ENCODE data around the gene NSMCE4A. TPM values are rescaled to one million over a fixed set of nuclear protein-coding genes. Genes with fewer than 3 reads are reported as not detected.

Gene NSMCE4A, protein sequence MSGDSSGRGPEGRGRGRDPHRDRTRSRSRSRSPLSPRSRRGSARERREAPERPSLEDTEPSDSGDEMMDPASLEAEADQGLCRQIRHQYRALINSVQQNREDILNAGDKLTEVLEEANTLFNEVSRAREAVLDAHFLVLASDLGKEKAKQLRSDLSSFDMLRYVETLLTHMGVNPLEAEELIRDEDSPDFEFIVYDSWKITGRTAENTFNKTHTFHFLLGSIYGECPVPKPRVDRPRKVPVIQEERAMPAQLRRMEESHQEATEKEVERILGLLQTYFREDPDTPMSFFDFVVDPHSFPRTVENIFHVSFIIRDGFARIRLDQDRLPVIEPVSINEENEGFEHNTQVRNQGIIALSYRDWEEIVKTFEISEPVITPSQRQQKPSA
- total RNA-seq (2011; cell fraction: chromatin; rRNA removed; ENCODE audit: low replicate concordance), result 57.0 and 100 TPM in 2 replicates
- 39.5 and 44.2 TPM in 2 replicates for total RNA-seq (2011; cell fraction: nucleolus; rRNA removed)
- total RNA-seq (2011; cell fraction: nucleoplasm; rRNA removed), result 54.5 and 59.5 TPM in 2 replicates
- 46.4 and 50.8 TPM in 2 replicates for total RNA-seq (2014; rRNA removed)
- 45.7 and 48.1 TPM in 2 replicates for total RNA-seq (2014; rRNA removed; fragmentation: Illumina TruSeq; extraction: Trizol)
- total RNA-seq (2015; rRNA removed; fragmentation: Illumina TruSeq; extraction: Trizol), result 42.8 and 46.4 TPM in 2 replicates
- 39.4 and 41.1 TPM in 2 replicates for total RNA-seq (2021)
- 48.4 and 65.6 TPM in 2 replicates for polyA plus RNA-seq (2011; rRNA removed)
- 20.1 and 35.3 TPM in 2 replicates for polyA plus RNA-seq (2011; cell fraction: cytosol; rRNA removed)
- 64.8 and 94.7 TPM in 2 replicates for polyA plus RNA-seq (2011; cell fraction: nucleus; rRNA removed)
- 30.7 and 34.3 TPM in 2 replicates for polyA plus RNA-seq (2012)
- 46.8 and 48.6 TPM in 2 replicates for polyA plus RNA-seq (2014; fragmentation: Illumina TruSeq; extraction: Trizol)
- polyA plus RNA-seq (2014; fragmentation: Nextera tagmentation; extraction: Ambion mirVana), result 10 to 100 TPM in 1 of 2 experiments, 1 to 10 TPM in 1; 8.4 to 12.3 TPM
- 78.6 and 88.5 TPM in 2 replicates for polyA plus RNA-seq (2014; rRNA removed)
- polyA minus RNA-seq (2011; rRNA and poly(A)+ RNA removed), result 23.9 and 24.6 TPM in 2 replicates
- 10.6 and 13.2 TPM in 2 replicates for polyA minus RNA-seq (2011; cell fraction: cytosol; rRNA and poly(A)+ RNA removed)
- 17.5 and 23.3 TPM in 2 replicates for polyA minus RNA-seq (2011; cell fraction: nucleus; rRNA and poly(A)+ RNA removed)
- percentile 70 among the genes with signal in this experiment for Bru-seq, nascent RNA
- BruChase-seq, experiment 1, labeled RNA remaining after a 2-hour chase, result percentile 77 among the genes with signal in this experiment
- BruChase-seq, experiment 2, labeled RNA remaining after a 6-hour chase, result percentile 79 among the genes with signal in this experiment
- long read RNA-seq, experiment 1, transcript NSMCE4A-202 (11 exons, 1,394 nt), result major isoform, 95 of 146 reads
- long read RNA-seq, experiment 1, transcript NSMCE4A-208 (2 exons, 643 nt), result minor isoform, 5 of 146 reads
- long read RNA-seq, experiment 1, partial matches to known transcripts, result 10 of 146 reads
- long read RNA-seq, experiment 1, other reads (novel, unspliced or antisense), result 35 of 146 reads
- long read RNA-seq, experiment 2, transcript NSMCE4A-202 (11 exons, 1,394 nt), result major isoform, 27 of 36 reads
- long read RNA-seq, experiment 2, partial matches to known transcripts, result 7 of 36 reads
- long read RNA-seq, experiment 2, other reads (novel, unspliced or antisense), result 1 of 36 reads
- long read RNA-seq, experiment 3, transcript NSMCE4A-202 (11 exons, 1,394 nt), result major isoform, 62 of 68 reads
- long read RNA-seq, experiment 3, partial matches to known transcripts, result 3 of 68 reads
- long read RNA-seq, experiment 3, other reads (novel, unspliced or antisense), result 3 of 68 reads

DNA sequence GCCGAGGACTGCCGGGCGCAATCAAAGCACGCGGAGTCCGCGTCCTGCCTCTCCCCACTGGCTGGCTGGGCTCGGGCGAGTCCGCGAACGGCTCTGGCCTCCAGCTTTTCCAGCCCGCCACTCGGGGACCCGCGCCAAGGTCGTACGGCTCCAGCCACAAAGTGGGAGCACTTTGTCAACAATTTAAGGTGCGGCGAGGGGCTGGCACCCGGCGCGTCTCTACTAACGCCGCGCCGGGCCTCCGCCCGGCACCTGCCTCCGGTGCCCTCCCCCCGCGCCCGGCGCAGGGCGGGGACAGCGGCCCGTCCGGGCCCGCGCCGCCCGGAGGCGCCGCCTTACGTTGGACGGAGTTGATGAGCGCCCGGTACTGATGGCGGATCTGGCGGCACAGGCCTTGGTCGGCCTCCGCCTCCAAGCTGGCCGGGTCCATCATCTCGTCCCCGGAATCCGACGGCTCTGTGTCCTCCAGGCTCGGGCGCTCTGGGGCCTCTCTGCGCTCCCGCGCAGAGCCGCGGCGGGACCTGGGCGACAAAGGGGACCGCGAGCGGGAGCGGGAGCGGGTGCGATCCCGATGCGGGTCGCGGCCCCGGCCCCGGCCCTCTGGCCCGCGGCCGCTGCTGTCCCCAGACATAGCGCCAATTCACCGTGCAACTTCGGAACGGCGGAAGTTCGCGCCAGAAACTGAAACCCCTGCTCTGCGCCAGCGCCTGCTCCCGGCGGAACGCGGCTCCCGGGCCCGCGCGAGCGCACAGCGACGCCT lies at the start of gene NSMCE4A:
TSS of gene NSMCE4A (minus strand) at position 683 of the 760 bp plus-strand sequence. CDS start at position 631, 52 bp downstream.
- ChIA-PET CTCF (ENCODE audit: low intra/inter-chr PET ratio) (no interaction called here), POLR2A (interaction anchor here (1.4 kb wide), 1 partner anchor 9 kb away, joined by 5 read pairs; no protein-coding TSS in a partner anchor)
- Histone ChIP-seq H4K20me1 (replicated peaks; ENCODE audit: control insufficient read depth, insufficient read depth, low read length) (no peaks in the 10 kb centered on the region), H3K9me1 (ENCODE audit: control insufficient read depth, insufficient read depth, low read length) (no peaks in the 10 kb centered on the region), H3K27ac (ENCODE audit: extremely low read depth, low read depth, low read length) (peak within 1 kb of the TSS; percentile 78), H3K36me3 (ENCODE audit: control insufficient read depth, insufficient read depth, low read length) (peaks cover 14% of the 10 kb centered on the region; the same call in 2 of the 3 replicates), H3K4me2 (ENCODE audit: insufficient read depth, low read length) (peak within 1 kb of the TSS; percentile 72), H3K9me3 (replicated peaks; ENCODE audit: control insufficient read depth, insufficient read depth, low read depth, low read length) (no peaks in the 10 kb centered on the region), H3K27me3 (ENCODE audit: control insufficient read depth in 2 of 2, insufficient read depth in 2 of 2, low read length in 2 of 2) (no peaks in the 10 kb centered on the region), H2AFZ (ENCODE audit: low read depth, low read length) (peak within 1 kb of the TSS; percentile 91), H3K4me3 (peak within 1 kb of the TSS; percentile 88), H3K79me2 (ENCODE audit: control insufficient read depth, insufficient read depth, low read length) (peaks cover 16% of the 10 kb centered on the region), H3K9ac (ENCODE audit: insufficient read depth in 1 of 2, low read depth in 2 of 2, low read length in 2 of 2) (peak within 1 kb of the TSS; percentile 83 to 94), H3K4me1 (replicated peaks in 1 of 2; ENCODE audit: control insufficient read depth in 2 of 2, insufficient read depth in 2 of 2, low read length in 2 of 2) (peaks cover 3 to 14% of the 10 kb centered on the region in 2 experiments; a peak in 3 of 5 replicates)
- BruUV-seq (replicated peaks), result no TSS peak
- in situ Hi-C loops (cut with MboI), result no loop called here
- peak; percentile 63 to 79 (median 70) for DNase-seq (ENCODE audit: extremely low read depth in 1 of 4, low spot score in 3 of 4)
- WGBS (ENCODE audit: insufficient coverage, low coverage, missing lambda C conversion rate), result under 1% methylated on average over 22 of the region's 101 CpGs
- no peak for FAIRE-seq
- intact Hi-C loops (cut with micrococcal nuclease), result no loop called here
- ATAC-seq, result peak; percentile 96
- TF ChIP-seq SRSF7 (optimal IDR thresholded peaks at IDR 0.05; ENCODE audit: low read depth, low read length), result no peak
- no peak for TF ChIP-seq CBX8 (IDR thresholded peaks at IDR 0.05; ENCODE audit: borderline replicate concordance, extremely low read depth, low read depth, low read length, poor library complexity, severe bottlenecking)
- TF ChIP-seq, protein P1, sequence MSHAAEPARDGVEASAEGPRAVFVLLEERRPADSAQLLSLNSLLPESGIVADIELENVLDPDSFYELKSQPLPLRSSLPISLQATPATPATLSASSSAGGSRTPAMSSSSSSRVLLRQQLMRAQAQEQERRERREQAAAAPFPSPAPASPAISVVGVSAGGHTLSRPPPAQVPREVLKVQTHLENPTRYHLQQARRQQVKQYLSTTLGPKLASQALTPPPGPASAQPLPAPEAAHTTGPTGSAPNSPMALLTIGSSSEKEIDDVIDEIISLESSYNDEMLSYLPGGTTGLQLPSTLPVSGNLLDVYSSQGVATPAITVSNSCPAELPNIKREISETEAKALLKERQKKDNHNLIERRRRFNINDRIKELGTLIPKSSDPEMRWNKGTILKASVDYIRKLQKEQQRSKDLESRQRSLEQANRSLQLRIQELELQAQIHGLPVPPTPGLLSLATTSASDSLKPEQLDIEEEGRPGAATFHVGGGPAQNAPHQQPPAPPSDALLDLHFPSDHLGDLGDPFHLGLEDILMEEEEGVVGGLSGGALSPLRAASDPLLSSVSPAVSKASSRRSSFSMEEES (CRISPR knock-in tag; IDR thresholded peaks at IDR 0.05), result no peak
- no peak for TF ChIP-seq ZBTB1 (CRISPR knock-in tag; IDR thresholded peaks at IDR 0.05; ENCODE audit: borderline replicate concordance, low read depth)
- TF ChIP-seq YY1 (IDR thresholded peaks at IDR 0.05; ENCODE audit: borderline replicate concordance in 1 of 3, control insufficient read depth in 1 of 3, extremely low read depth in 1 of 3, insufficient read depth in 3 of 3, insufficient read length in 1 of 3, insufficient replicate concordance in 2 of 3, low read depth in 1 of 3, low read length in 2 of 3), result peak in 2 of 3 experiments; percentile 61 to 73
- TF ChIP-seq SLC30A9 (CRISPR knock-in tag; IDR thresholded peaks at IDR 0.05), result no peak
- no peak for TF ChIP-seq PHB (CRISPR knock-in tag; IDR thresholded peaks at IDR 0.05)
- TF ChIP-seq, protein P2, sequence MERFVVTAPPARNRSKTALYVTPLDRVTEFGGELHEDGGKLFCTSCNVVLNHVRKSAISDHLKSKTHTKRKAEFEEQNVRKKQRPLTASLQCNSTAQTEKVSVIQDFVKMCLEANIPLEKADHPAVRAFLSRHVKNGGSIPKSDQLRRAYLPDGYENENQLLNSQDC (CRISPR knock-in tag; IDR thresholded peaks at IDR 0.05), result no peak
- no peak for TF ChIP-seq SP1 (CRISPR knock-in tag; IDR thresholded peaks at IDR 0.05)
- no peak for TF ChIP-seq SRSF9 (IDR thresholded peaks at IDR 0.05; ENCODE audit: borderline replicate concordance, low read depth, low read length)
- no peak for TF ChIP-seq SMAD1 (IDR thresholded peaks at IDR 0.05; ENCODE audit: low read depth, low read length, partially characterized antibody)

Measured in K562 (cell line).